ENCODE measurements around the gene UBE2N. TPM values are rescaled to one million over a fixed set of nuclear protein-coding genes. Genes with fewer than 3 reads are reported as not detected.

UBE2N gene
- total and polyA plus RNA-seq, 2 of the 8 experiments (the other 6 are each of a cell fraction or from before 2014, with no cell fraction given), result 108 to 225 TPM

- TF ChIP-seq SIRT6 (IDR thresholded peaks at IDR 0.05; ENCODE audit: low read length), result no peak
Measured at GRCh38 chr12:93415723-93416464, 25.9 kb downstream of the UBE2N start (continued).
